HG02973 (cell line): ENCODE data around the gene EGFL7.

Experiments used
- ATAC-seq: cut with Tn5 transposase; IDR thresholded peaks from one replicate; pipeline ENCODE4 v1.9.1; 2021; ENCODE audit warnings: moderate library complexity; ENCODE audit not compliant: unreplicated experiment

EGFL7 gene

GRCh38 chr9:136658849-136659535, 3.7 kb upstream of the EGFL7 start:
- no peak for ATAC-seq

- ATAC-seq, result no peak
Observed at GRCh38 chr9:136659861-136660784, 2.6 kb upstream of the EGFL7 start.

- no peak for ATAC-seq
Observed at GRCh38 chr9:136660971-136661550, 1.7 kb upstream of the EGFL7 start.

GRCh38 chr9:136661641-136662325, 933 bp upstream of the EGFL7 start:
- ATAC-seq, result no peak

- ATAC-seq, result no peak
Observed at GRCh38 chr9:136662326-136662655, 425 bp upstream of the EGFL7 start.

GRCh38 chr9:136664000-136664915, 1.5 kb downstream of the EGFL7 start:
- ATAC-seq, result no peak

- ATAC-seq, result no peak
Observed at GRCh38 chr9:136665111-136665703, 2.5 kb downstream of the EGFL7 start.

- no peak for ATAC-seq
Observed at GRCh38 chr9:136665704-136666371, 3.1 kb downstream of the EGFL7 start.

GRCh38 chr9:136666372-136667213, 3.9 kb downstream of the EGFL7 start:
- ATAC-seq, result no peak

GRCh38 chr9:136667214-136667939, 4.7 kb downstream of the EGFL7 start:
- no peak for ATAC-seq

GRCh38 chr9:136667940-136668760, 5.4 kb downstream of the EGFL7 start:
- no peak for ATAC-seq

GRCh38 chr9:136668983-136669790, 6.5 kb downstream of the EGFL7 start:
- ATAC-seq, result no peak

GRCh38 chr9:136669791-136670464, 7.2 kb downstream of the EGFL7 start:
- ATAC-seq, result no peak

GRCh38 chr9:136670576-136671253, 8.0 kb downstream of the EGFL7 start:
- ATAC-seq, result no peak

GRCh38 chr9:136671254-136671614, 8.5 kb downstream of the EGFL7 start:
- ATAC-seq, result no peak
